ENCODE data around the gene ZNF385D.
A peak's percentile ranks its signal among the peaks of the same experiment; 100 is the strongest.

Gene ZNF385D

DNA sequence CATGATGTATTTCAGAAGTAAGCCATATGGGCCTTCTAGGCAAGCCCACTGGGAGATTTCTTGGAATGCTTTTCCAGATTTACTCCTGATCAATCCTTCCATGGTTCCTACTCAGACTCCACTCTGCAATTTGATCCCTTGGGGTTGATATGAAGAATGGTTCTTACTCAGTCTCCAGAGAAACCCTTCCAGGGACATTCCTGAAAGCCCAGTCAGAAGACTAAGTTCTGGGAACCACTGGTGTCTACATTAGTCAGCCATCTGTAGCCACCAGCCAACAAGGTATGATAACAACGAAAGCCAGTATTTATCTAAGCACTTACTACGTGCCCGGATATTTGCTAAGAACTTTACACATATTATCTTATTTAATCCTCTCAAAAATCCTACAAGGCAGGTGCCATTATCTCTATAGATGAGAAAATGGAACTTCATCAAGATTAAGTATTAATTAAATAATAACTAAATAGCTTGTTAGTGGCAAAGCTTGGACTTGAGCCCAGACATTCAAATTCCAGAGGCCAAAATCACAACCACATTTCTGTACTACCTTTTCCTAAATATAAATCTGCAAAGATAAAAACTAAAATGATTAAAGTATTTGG is 32.7 kb downstream of the ZNF385D start:
- Histone ChIP-seq H3K4me3 (no peak overlapping the region), H3K4me1 (no peaks in the 10 kb centered on the region), H3K4me2 (no peak overlapping the region), H3K27me3 (no peaks in the 10 kb centered on the region), H3K9ac (no peak overlapping the region), H3K36me3 (peaks cover 0 to 14% (median 0%) of the 10 kb centered on the region in 11 experiments; a peak in 5 of 22 replicates), H3K27ac (no peak overlapping the region), H4K20me1 (no peaks in the 10 kb centered on the region), H3K9me3 (replicated peaks in 1 of 11) (peaks cover 19 to 55% (median 36%) of the 10 kb centered on the region in 11 experiments; a peak in 21 of 22 replicates)
- TF ChIP-seq Cebpa-rat (IDR thresholded peaks at IDR 0.05) = no peak

- Histone ChIP-seq H3K36me3 (peaks cover 0 to 14% (median 0%) of the 10 kb centered on the region in 11 experiments; a peak in 3 of 22 replicates), H3K27ac (no peak overlapping the region), H3K4me3 (no peak overlapping the region), H3K9me3 (replicated peaks in 1 of 11) (peaks cover 6 to 38% (median 19%) of the 10 kb centered on the region in 11 experiments; a peak in 16 of 22 replicates), H3K27me3 (no peaks in the 10 kb centered on the region), H3K4me1 (no peaks in the 10 kb centered on the region), H3K4me2 (no peak overlapping the region), H3K9ac (no peak overlapping the region), H4K20me1 (no peaks in the 10 kb centered on the region)
- TF ChIP-seq Cebpa-rat (IDR thresholded peaks at IDR 0.05) = no peak
Measured at GRCh38 chr3:21715662-21716061, 35.3 kb downstream of the ZNF385D start.

- H3K9ac ChIP-seq = no peak overlapping the region
- no peaks in the 10 kb centered on the region for H4K20me1 ChIP-seq
- H3K27ac ChIP-seq = no peak overlapping the region
- no peaks in the 10 kb centered on the region for H3K27me3 ChIP-seq
- H3K4me2 ChIP-seq = no peak overlapping the region
- no peak for TF ChIP-seq Cebpa-rat (IDR thresholded peaks at IDR 0.05)
- H3K4me1 ChIP-seq = peaks cover 0 to 18% (median 8%) of the 10 kb centered on the region in 10 experiments; a peak in 11 of 20 replicates
- no peak overlapping the region for H3K4me3 ChIP-seq
- H3K9me3 ChIP-seq (replicated peaks in 1 of 11) = peaks cover 31 to 39% (median 35%) of the 10 kb centered on the region in 11 experiments
- peaks cover 0 to 33% (median 15%) of the 10 kb centered on the region in 11 experiments; a peak in 9 of 22 replicates for H3K36me3 ChIP-seq
Measured at GRCh38 chr3:21705769-21706168, 45.2 kb downstream of the ZNF385D start.

- H3K9ac ChIP-seq = no peak overlapping the region
- H3K27ac ChIP-seq = no peak overlapping the region
- H3K27me3 ChIP-seq = no peaks in the 10 kb centered on the region
- no peaks in the 10 kb centered on the region for H4K20me1 ChIP-seq
- peaks cover 0 to 34% (median 15%) of the 10 kb centered on the region in 11 experiments; a peak in 9 of 22 replicates for H3K36me3 ChIP-seq
- H3K4me1 ChIP-seq = peaks cover 0 to 18% (median 8%) of the 10 kb centered on the region in 10 experiments; a peak in 11 of 20 replicates
- H3K4me3 ChIP-seq = no peak overlapping the region
- no peak overlapping the region for H3K4me2 ChIP-seq
- TF ChIP-seq Cebpa-rat (IDR thresholded peaks at IDR 0.05) = no peak
- peaks cover 31 to 43% (median 38%) of the 10 kb centered on the region in 11 experiments for H3K9me3 ChIP-seq (replicated peaks in 1 of 11)
Measured at GRCh38 chr3:21704796-21705195, 46.2 kb downstream of the ZNF385D start.

GRCh38 chr3:21703291-21703690 is 47.7 kb downstream of the ZNF385D start:
- no peak overlapping the region for H3K9ac ChIP-seq
- peak in 3 of 11 experiments; percentile 9 to 28 (median 18); a peak in 2 of 22 replicates for TF ChIP-seq Cebpa-rat (IDR thresholded peaks at IDR 0.05)
- H3K4me3 ChIP-seq = no peak overlapping the region
- peaks cover 31 to 44% (median 39%) of the 10 kb centered on the region in 11 experiments for H3K9me3 ChIP-seq (replicated peaks in 1 of 11)
- H3K36me3 ChIP-seq = peaks cover 0 to 34% (median 15%) of the 10 kb centered on the region in 11 experiments; a peak in 9 of 22 replicates
- no peak overlapping the region for H3K27ac ChIP-seq
- H3K27me3 ChIP-seq = no peaks in the 10 kb centered on the region
- H3K4me2 ChIP-seq = no peak overlapping the region
- H3K4me1 ChIP-seq = peaks cover 0 to 18% (median 8%) of the 10 kb centered on the region in 10 experiments; a peak in 11 of 20 replicates
- H4K20me1 ChIP-seq = no peaks in the 10 kb centered on the region

- H3K9ac ChIP-seq = no peak overlapping the region
- H3K27ac ChIP-seq = no peak overlapping the region
- no peak overlapping the region for H3K4me3 ChIP-seq
- peaks cover 0 to 22% (median 11%) of the 10 kb centered on the region in 11 experiments; a peak in 6 of 22 replicates for H3K36me3 ChIP-seq
- H3K4me2 ChIP-seq = no peak overlapping the region
- H3K27me3 ChIP-seq = no peaks in the 10 kb centered on the region
- no peak for TF ChIP-seq Cebpa-rat (IDR thresholded peaks at IDR 0.05)
- H3K4me1 ChIP-seq = peaks cover 0 to 18% (median 8%) of the 10 kb centered on the region in 10 experiments; a peak in 11 of 20 replicates
- no peaks in the 10 kb centered on the region for H4K20me1 ChIP-seq
- peaks cover 20 to 30% (median 22%) of the 10 kb centered on the region in 11 experiments for H3K9me3 ChIP-seq (replicated peaks in 1 of 11)
Measured at GRCh38 chr3:21697707-21698106, 53.3 kb downstream of the ZNF385D start.

DNA sequence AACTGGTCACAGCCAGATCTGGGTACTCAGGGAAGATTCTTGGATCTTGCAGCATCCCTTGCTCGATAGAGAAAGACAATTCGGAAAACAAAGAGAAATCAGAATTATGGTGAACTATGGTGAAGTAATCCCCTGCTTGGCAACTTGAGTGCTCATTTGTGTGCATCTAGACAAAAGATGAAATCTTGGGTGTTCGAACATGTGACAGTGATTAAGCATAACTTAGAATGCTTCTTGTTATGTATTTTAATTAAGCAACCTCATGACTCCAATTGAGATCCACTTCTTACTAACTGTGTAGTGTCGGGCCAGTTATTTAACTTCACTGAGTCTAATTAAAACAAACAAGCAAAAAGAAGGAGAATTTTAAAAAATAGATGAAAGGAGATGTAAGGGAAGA is 56.5 kb downstream of the ZNF385D start:
- Histone ChIP-seq H4K20me1 (no peaks in the 10 kb centered on the region), H3K9me3 (replicated peaks in 1 of 11) (peaks cover 0 to 11% (median 0%) of the 10 kb centered on the region in 11 experiments; a peak in 6 of 22 replicates), H3K27me3 (no peaks in the 10 kb centered on the region), H3K27ac (no peak overlapping the region), H3K4me3 (no peak overlapping the region), H3K4me1 (peaks cover 0 to 7% (median 4%) of the 10 kb centered on the region in 10 experiments; a peak in 3 of 20 replicates), H3K4me2 (no peak overlapping the region), H3K9ac (no peak overlapping the region), H3K36me3 (no peaks in the 10 kb centered on the region)
- no peak for TF ChIP-seq Cebpa-rat (IDR thresholded peaks at IDR 0.05)

DNA sequence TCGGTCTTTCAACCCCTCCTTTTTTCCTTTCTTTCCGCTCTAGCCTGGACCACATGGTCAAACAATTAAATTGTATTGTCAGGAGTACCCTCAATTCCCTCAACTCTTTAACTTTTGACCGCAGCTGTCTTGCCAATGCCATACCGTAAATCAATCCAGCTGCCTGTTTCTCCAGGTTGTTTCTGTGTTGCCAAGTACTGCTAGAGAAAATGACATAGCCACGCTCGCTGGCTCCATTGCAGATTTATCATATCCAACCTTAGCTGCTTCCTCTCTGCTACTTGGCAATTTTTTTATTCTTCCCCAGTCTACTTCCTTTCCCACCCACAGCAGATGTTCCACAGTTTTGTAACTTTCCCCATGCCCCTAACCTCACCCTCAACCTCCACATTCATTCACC is 60.0 kb downstream of the ZNF385D start:
- no peak for TF ChIP-seq Cebpa-rat (IDR thresholded peaks at IDR 0.05)
- Histone ChIP-seq H3K36me3 (no peaks in the 10 kb centered on the region), H3K27me3 (no peaks in the 10 kb centered on the region), H4K20me1 (no peaks in the 10 kb centered on the region), H3K27ac (no peak overlapping the region), H3K9me3 (replicated peaks in 1 of 11) (peaks cover 0 to 11% (median 0%) of the 10 kb centered on the region in 11 experiments; a peak in 3 of 22 replicates), H3K4me2 (peak overlapping the region in 5 of 11 experiments; percentile 1 to 30 (median 8); a peak in 5 of 22 replicates), H3K9ac (no peak overlapping the region), H3K4me1 (peaks cover 0 to 7% (median 4%) of the 10 kb centered on the region in 10 experiments; a peak in 3 of 20 replicates), H3K4me3 (no peak overlapping the region)

DNA sequence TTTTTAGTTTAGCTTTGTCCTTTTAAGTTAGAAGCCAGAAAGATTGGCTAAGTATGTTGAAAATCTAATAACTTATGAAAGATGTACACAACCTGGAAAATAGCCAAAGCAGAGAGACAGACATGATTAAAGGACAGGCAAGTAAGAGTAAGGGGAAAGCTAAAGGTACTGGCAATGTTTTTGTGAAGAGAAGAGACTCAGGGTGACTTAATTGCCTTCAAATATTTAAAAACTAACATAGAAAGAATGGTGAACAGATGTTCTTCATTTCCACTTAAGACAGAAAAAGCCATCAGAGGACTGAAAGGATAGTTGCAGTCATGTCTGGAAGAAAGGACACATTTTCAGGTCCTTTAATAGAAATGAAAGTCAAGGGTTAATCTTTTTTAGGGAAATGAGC is 68.8 kb downstream of the ZNF385D start:
- no peaks in the 10 kb centered on the region for H3K27me3 ChIP-seq
- no peaks in the 10 kb centered on the region for H3K9me3 ChIP-seq (replicated peaks in 1 of 11)
- H3K27ac ChIP-seq = no peak overlapping the region
- H3K36me3 ChIP-seq = no peaks in the 10 kb centered on the region
- no peak overlapping the region for H3K4me3 ChIP-seq
- no peak overlapping the region for H3K4me2 ChIP-seq
- H3K9ac ChIP-seq = no peak overlapping the region
- no peaks in the 10 kb centered on the region for H4K20me1 ChIP-seq
- TF ChIP-seq Cebpa-rat (IDR thresholded peaks at IDR 0.05) = no peak
- no peaks in the 10 kb centered on the region for H3K4me1 ChIP-seq
